SU-DHL-6 (cell line): Measurements from ENCODE around the gene IL27RA.
"Not testable (repeated sequence)": the region's sequence is repeated elsewhere in the genome, so short reads cannot be mapped to it uniquely, and the experiment has no call there.

Source experiments
- H2AFZ ChIP-seq: fragments of 200-600 bp; sonication (generic); 2 replicates; pipeline ENCODE4 v1.6.1; 2014; ENCODE audit warnings: low read depth, mild to moderate bottlenecking, moderate library complexity, mixed read lengths, antibody characterized with exemption, low read length; ENCODE audit not compliant: severe bottlenecking
- H3F3A ChIP-seq: fragments of 200-600 bp; shearing (Covaris generic); 2 replicates; pipeline ENCODE4 v1.6.0; 2016; ENCODE audit warnings: antibody characterized with exemption, mild to moderate bottlenecking; ENCODE audit not compliant: insufficient read depth
- H3K27ac ChIP-seq: fragments of 200-600 bp; sonication (generic); 2 replicates; pipeline ENCODE4 v1.5.1; 2016; ENCODE audit warnings: low read depth, mild to moderate bottlenecking, low read length, moderate library complexity, mixed read lengths
- H3K27me3 ChIP-seq: fragments of 200-600 bp; sonication (generic), shearing (Covaris generic); 2 replicates; pipeline ENCODE4 v1.6.0; 2014; ENCODE audit warnings: mild to moderate bottlenecking, low read length
- H3K36me3 ChIP-seq: fragments of 200-600 bp; sonication (generic); 2 replicates; pipeline ENCODE4 v1.6.1; 2014; ENCODE audit warnings: mild to moderate bottlenecking, low read length, mixed read lengths
- H3K4me2 ChIP-seq: fragments of 300-600, 200-600 bp; shearing (Covaris generic), sonication (generic); 2 replicates; pipeline ENCODE4 v1.6.0; 2014; ENCODE audit warnings: low read length, low read depth, mild to moderate bottlenecking; ENCODE audit not compliant: poor library complexity, severe bottlenecking
- H3K4me3 ChIP-seq: fragments of 200-600 bp; sonication (generic); 2 replicates; pipeline ENCODE4 v1.5.1; 2014; ENCODE audit warnings: antibody characterized with exemption, low read length, mild to moderate bottlenecking, mixed read lengths; ENCODE audit not compliant: insufficient read depth, poor library complexity, severe bottlenecking
- H3K79me2 ChIP-seq: fragments of 200-600 bp; sonication (generic); 2 replicates; pipeline ENCODE4 v1.6.1; 2014; ENCODE audit warnings: mild to moderate bottlenecking, low read length, moderate library complexity; ENCODE audit not compliant: insufficient read depth
- H3K9ac ChIP-seq: fragments of 200-600 bp; sonication (generic); 2 replicates; pipeline ENCODE4 v1.7.0; 2014; ENCODE audit warnings: mild to moderate bottlenecking, low read length
- H3K9me2 ChIP-seq: fragments of 200-600 bp; sonication (generic); replicated peaks from 2 replicates; pipeline ENCODE4 v1.6.1; 2014; ENCODE audit warnings: low read length; ENCODE audit not compliant: insufficient read depth
- H3K9me3 ChIP-seq: fragments of 200-600 bp; sonication (generic); 2 replicates; pipeline ENCODE4 v1.6.1; 2014; ENCODE audit warnings: low read length, mixed read lengths; ENCODE audit not compliant: insufficient read depth
- H4K20me1 ChIP-seq: fragments of 200-600 bp; sonication (generic); 2 replicates; pipeline ENCODE4 v1.6.1; 2014; ENCODE audit warnings: low read depth, mild to moderate bottlenecking, antibody characterized with exemption, low read length, moderate library complexity, mixed read lengths
- CTCF ChIP-seq: fragments of 200-600 bp; sonication (generic); IDR thresholded peaks from one replicate; pipeline ENCODE4 v1.5.1; 2017; ENCODE audit warnings: antibody characterized with exemption, mild to moderate bottlenecking, low read length, moderate library complexity; ENCODE audit not compliant: insufficient read depth, poor library complexity, severe bottlenecking
- EZH2phosphoT487 ChIP-seq: fragments of 200-600 bp; sonication (generic), shearing (Covaris generic); conservative IDR thresholded peaks from 2 replicates; pipeline ENCODE4 v1.6.1; 2018; ENCODE audit warnings: mild to moderate bottlenecking, antibody characterized with exemption, low read length, moderate library complexity, mixed read lengths

The IL27RA gene

GRCh38 chr19:14035706-14036105 lies 4.1 kb downstream of the IL27RA start:
- Histone ChIP-seq H3F3A (0 out of 2 replicates have a peak, but pooled peaks cover 4% of the 10 kb centered on the region), H3K9me2 (no peaks in the 10 kb centered on the region), H3K27ac (no peak overlapping the region), H4K20me1 (no peaks in the 10 kb centered on the region), H3K27me3 (no peaks in the 10 kb centered on the region), H3K9ac (no peak overlapping the region), H3K4me2 (no peak overlapping the region), H3K4me3 (no peak overlapping the region), H3K79me2 (no peaks in the 10 kb centered on the region), H2AFZ (no peak overlapping the region), H3K36me3 (no peaks in the 10 kb centered on the region), H3K9me3 (no peaks in the 10 kb centered on the region)
- TF ChIP-seq EZH2phosphoT487 (no peak), CTCF (no peak)

- no peaks in the 10 kb centered on the region for H3K27me3 ChIP-seq
- H4K20me1 ChIP-seq = no peaks in the 10 kb centered on the region
- no peak overlapping the region for H3K4me3 ChIP-seq
- no peaks in the 10 kb centered on the region for H3K9me2 ChIP-seq
- H3F3A ChIP-seq = no peaks in the 10 kb centered on the region
- H3K9ac ChIP-seq = no peak overlapping the region
- TF ChIP-seq EZH2phosphoT487 (no peak), CTCF (no peak)
- H3K36me3 ChIP-seq = no peaks in the 10 kb centered on the region
- no peaks in the 10 kb centered on the region for H3K79me2 ChIP-seq
- H3K4me2 ChIP-seq = no peak overlapping the region
- H3K9me3 ChIP-seq = no peaks in the 10 kb centered on the region
- no peak overlapping the region for H3K27ac ChIP-seq
- no peak overlapping the region for H2AFZ ChIP-seq
These were observed 7.6 kb downstream of the IL27RA start for GRCh38 chr19:14039181-14039580.

GRCh38 chr19:14042659-14043608 lies 11.4 kb downstream of the IL27RA start:
- not testable (repeated sequence) for H3K27me3 ChIP-seq
- 0 out of 2 replicates have a peak overlapping the region, but pooled peaks have one; percentile 13 for H3K9ac ChIP-seq

GRCh38 chr19:14047866-14048265 lies 16.3 kb downstream of the IL27RA start:
- not testable (repeated sequence) for H2AFZ ChIP-seq, H3K79me2 ChIP-seq, H3K27me3 ChIP-seq, H3K9ac ChIP-seq, H4K20me1 ChIP-seq, H3K9me2 ChIP-seq, H3K36me3 ChIP-seq, H3F3A ChIP-seq, H3K9me3 ChIP-seq, H3K4me3 ChIP-seq, H3K4me2 ChIP-seq, H3K27ac ChIP-seq

More at GRCh38 chr19:14042659-14043608, 11.4 kb downstream of the IL27RA start:
- H4K20me1 ChIP-seq, H3K36me3 ChIP-seq, H3K4me3 ChIP-seq, H3F3A ChIP-seq, H3K79me2 ChIP-seq, H3K9me2 ChIP-seq, H3K9me3 ChIP-seq: not testable (repeated sequence)
- Histone ChIP-seq H3K4me2 (peak overlapping the region; percentile 20), H3K27ac (peak overlapping the region; percentile 28; the same call in 1 of the 2 replicates), H2AFZ (peak overlapping the region; percentile 49)
- TF ChIP-seq CTCF = peak; percentile 48
